Measurements from ENCODE around the gene FCHSD1. TPM values are rescaled to one million over a fixed set of nuclear protein-coding genes. Genes with fewer than 3 reads are reported as not detected.

The FCHSD1 gene
- polyA plus RNA-seq (ENCODE audit: low read depth in 6 of 6), result 10 to 100 TPM in 2 of 6 donors, 1 to 10 TPM in 4; 4.9 to 12.1 (median 8.2) TPM

- DNase-seq, result peak; percentile 80
- Mint-ChIP-seq H3K4me3 (peak within 1 kb of the TSS; percentile 90 to 98 (median 95)), H3K27me3 (peaks cover 4 to 13% (median 12%) of the 10 kb centered on the region in 3 donors), H3K9me3 (peaks cover 0 to 2% (median 0%) of the 10 kb centered on the region in 7 donors), H3K36me3 (peaks cover 8 to 10% of the 10 kb centered on the region in 2 donors), H3K27ac (peak within 1 kb of the TSS; percentile 91 to 98 (median 96)), H3K4me1 (peaks cover 36 to 49% (median 37%) of the 10 kb centered on the region in 3 donors)
- ATAC-seq (ENCODE audit: low read depth in 2 of 2), result peak; percentile 95
Measured at GRCh38 chr5:141650851-141651727, at the start of gene FCHSD1. Gene FCHSD1 (minus strand): TSS chr5:141651418. CDS start chr5:141651368, 50 bp downstream.

- peaks cover 10 to 20% (median 18%) of the 10 kb centered on the region in 3 donors for H3K4me1 Mint-ChIP-seq
- H3K27me3 Mint-ChIP-seq, result peaks cover 70 to 79% (median 75%) of the 10 kb centered on the region in 3 donors
- no peak overlapping the region for H3K4me3 Mint-ChIP-seq
- no peak overlapping the region for H3K27ac Mint-ChIP-seq
- no peak for DNase-seq
- H3K9me3 Mint-ChIP-seq, result no peaks in the 10 kb centered on the region
- ATAC-seq (ENCODE audit: low read depth in 2 of 2), result no peak
- no peaks in the 10 kb centered on the region for H3K36me3 Mint-ChIP-seq
Measured at GRCh38 chr5:141697586-141697985, 46.4 kb upstream of the FCHSD1 start.

GRCh38 chr5:141696431-141696830, 45.2 kb upstream of the FCHSD1 start:
- Mint-ChIP-seq H3K27ac (peak overlapping the region in 1 of 6 donors; percentile 35), H3K27me3 (peaks cover 70 to 90% (median 87%) of the 10 kb centered on the region in 3 donors)
- no peak for DNase-seq

GRCh38 chr5:141695627-141696215, 44.5 kb upstream of the FCHSD1 start:
- DNase-seq (no peak), ATAC-seq (ENCODE audit: low read depth in 2 of 2) (no peak)
- H3K27ac Mint-ChIP-seq, result no peak overlapping the region
- H3K9me3 Mint-ChIP-seq, result no peaks in the 10 kb centered on the region
- peaks cover 8 to 14% (median 11%) of the 10 kb centered on the region in 3 donors for H3K4me1 Mint-ChIP-seq
- no peak overlapping the region for H3K4me3 Mint-ChIP-seq
- H3K27me3 Mint-ChIP-seq, result peaks cover 71 to 93% (median 90%) of the 10 kb centered on the region in 3 donors
- no peaks in the 10 kb centered on the region for H3K36me3 Mint-ChIP-seq

More at GRCh38 chr5:141696431-141696830, 45.2 kb upstream of the FCHSD1 start:
- Mint-ChIP-seq H3K4me3 (no peak overlapping the region), H3K9me3 (no peaks in the 10 kb centered on the region), H3K4me1 (peaks cover 14 to 18% (median 15%) of the 10 kb centered on the region in 3 donors), H3K36me3 (no peaks in the 10 kb centered on the region)
- ATAC-seq (ENCODE audit: low read depth in 2 of 2), result no peak

GRCh38 chr5:141694479-141694878, 43.3 kb upstream of the FCHSD1 start:
- no peak overlapping the region for H3K4me3 Mint-ChIP-seq
- H3K27me3 Mint-ChIP-seq, result peaks cover 72 to 94% (median 90%) of the 10 kb centered on the region in 3 donors
- no peaks in the 10 kb centered on the region for H3K36me3 Mint-ChIP-seq
- H3K27ac Mint-ChIP-seq, result peak overlapping the region in 2 of 6 donors; percentile 32 to 77
- peaks cover 8 to 14% (median 11%) of the 10 kb centered on the region in 3 donors for H3K4me1 Mint-ChIP-seq
- H3K9me3 Mint-ChIP-seq, result no peaks in the 10 kb centered on the region
- DNase-seq, result no peak
- no peak for ATAC-seq (ENCODE audit: low read depth in 2 of 2)

GRCh38 chr5:141692919-141693725, 41.9 kb upstream of the FCHSD1 start:
- H3K4me1 Mint-ChIP-seq, result peaks cover 8 to 14% (median 11%) of the 10 kb centered on the region in 3 donors
- no peaks in the 10 kb centered on the region for H3K36me3 Mint-ChIP-seq
- H3K27ac Mint-ChIP-seq, result no peak overlapping the region
- no peaks in the 10 kb centered on the region for H3K9me3 Mint-ChIP-seq
- no peak for ATAC-seq (ENCODE audit: low read depth in 2 of 2)
- DNase-seq, result no peak
- H3K27me3 Mint-ChIP-seq, result peaks cover 69 to 92% (median 89%) of the 10 kb centered on the region in 3 donors
- peak overlapping the region in 3 of 8 donors; percentile 43 to 76 (median 56) for H3K4me3 Mint-ChIP-seq

- DNase-seq (no peak), ATAC-seq (ENCODE audit: low read depth in 2 of 2) (peak in 1 of 2 donors; percentile 31)
- Mint-ChIP-seq H3K4me3 (peak overlapping the region in 6 of 8 donors; percentile 56 to 76 (median 68)), H3K36me3 (no peaks in the 10 kb centered on the region), H3K27ac (peak overlapping the region in 2 of 6 donors; percentile 52 to 79), H3K4me1 (peaks cover 8 to 14% (median 11%) of the 10 kb centered on the region in 3 donors), H3K27me3 (peaks cover 69 to 91% (median 88%) of the 10 kb centered on the region in 3 donors), H3K9me3 (no peaks in the 10 kb centered on the region)
Measured at GRCh38 chr5:141692533-141692888, 41.3 kb upstream of the FCHSD1 start.

- Mint-ChIP-seq H3K27me3 (peaks cover 64 to 88% (median 86%) of the 10 kb centered on the region in 3 donors), H3K36me3 (no peaks in the 10 kb centered on the region), H3K4me3 (peak overlapping the region in 6 of 8 donors; percentile 56 to 76 (median 68)), H3K9me3 (no peaks in the 10 kb centered on the region), H3K4me1 (peaks cover 8 to 14% (median 11%) of the 10 kb centered on the region in 3 donors), H3K27ac (peak overlapping the region in 2 of 6 donors; percentile 52 to 79)
- peak; percentile 88 to 92 for ATAC-seq (ENCODE audit: low read depth in 2 of 2)
- peak; percentile 75 for DNase-seq
Measured at GRCh38 chr5:141691867-141692532, 40.8 kb upstream of the FCHSD1 start.

GRCh38 chr5:141691286-141691866, 40.2 kb upstream of the FCHSD1 start:
- Mint-ChIP-seq H3K36me3 (no peaks in the 10 kb centered on the region), H3K4me1 (peaks cover 8 to 14% (median 11%) of the 10 kb centered on the region in 3 donors), H3K27me3 (peaks cover 58 to 82% (median 80%) of the 10 kb centered on the region in 3 donors), H3K9me3 (no peaks in the 10 kb centered on the region), H3K4me3 (peak overlapping the region in 1 of 8 donors; percentile 44), H3K27ac (peak overlapping the region in 1 of 6 donors; percentile 75)
- DNase-seq (no peak), ATAC-seq (ENCODE audit: low read depth in 2 of 2) (no peak)

- no peak for ATAC-seq (ENCODE audit: low read depth in 2 of 2)
- Mint-ChIP-seq H3K4me3 (no peak overlapping the region), H3K4me1 (peaks cover 12 to 21% (median 17%) of the 10 kb centered on the region in 3 donors), H3K27ac (no peak overlapping the region), H3K9me3 (no peaks in the 10 kb centered on the region), H3K36me3 (no peaks in the 10 kb centered on the region), H3K27me3 (peaks cover 25 to 44% (median 40%) of the 10 kb centered on the region in 3 donors)
- no peak for DNase-seq
Measured at GRCh38 chr5:141686648-141687416, 35.6 kb upstream of the FCHSD1 start.

GRCh38 chr5:141685591-141685990, 34.4 kb upstream of the FCHSD1 start:
- Mint-ChIP-seq H3K4me3 (peak overlapping the region in 1 of 8 donors; percentile 26), H3K4me1 (peaks cover 18 to 26% (median 25%) of the 10 kb centered on the region in 3 donors), H3K9me3 (no peaks in the 10 kb centered on the region), H3K36me3 (no peaks in the 10 kb centered on the region), H3K27ac (peak overlapping the region in 1 of 6 donors; percentile 68), H3K27me3 (peaks cover 26 to 41% (median 40%) of the 10 kb centered on the region in 3 donors)
- no peak for ATAC-seq (ENCODE audit: low read depth in 2 of 2)
- no peak for DNase-seq
